Neural progenitor cell (in vitro differentiated cells): ENCODE measurements around the gene YAP1. TPM values are rescaled to one million over a fixed set of nuclear protein-coding genes. Genes with fewer than 3 reads are reported as not detected.

Experiments
- DNase-seq: peaks from one replicate; pipeline ENCODE4 v3.0.0-alpha.2; 2016; ENCODE audit warnings: low spot score
- H2AFZ ChIP-seq: fragments of 200-600 bp; sonication (generic); replicated peaks from 2 replicates; pipeline ENCODE4 v1.6.1; 2016; ENCODE audit warnings: antibody characterized with exemption
- H3F3A ChIP-seq: fragments of 200-600 bp; sonication (generic); 2 replicates; pipeline ENCODE4 v1.6.1; 2016; ENCODE audit warnings: antibody characterized with exemption, low read depth
- H3K27ac ChIP-seq: fragments of 200-600 bp; sonication (generic); 2 replicates; pipeline ENCODE4 v1.5.1; 2016; ENCODE audit warnings: mild to moderate bottlenecking
- H3K27me3 ChIP-seq: fragments of 200-600 bp; sonication (generic); 2 replicates; pipeline ENCODE4 v1.6.1; 2016; ENCODE audit warnings: mild to moderate bottlenecking, moderate library complexity
- H3K36me3 ChIP-seq: fragments of 200-600 bp; sonication (generic); 2 replicates; pipeline ENCODE4 v1.5.1; 2016
- H3K4me1 ChIP-seq: fragments of 200-600 bp; sonication (generic); 2 replicates; pipeline ENCODE4 v1.6.1; 2016; ENCODE audit warnings: mixed run types
- H3K4me2 ChIP-seq: fragments of 200-600 bp; sonication (generic); 2 replicates; pipeline ENCODE4 v1.6.1; 2016
- H3K4me3 ChIP-seq: fragments of 200-600 bp; sonication (generic); 2 replicates; pipeline ENCODE4 v1.5.1; 2016
- H3K79me2 ChIP-seq: fragments of 200-600 bp; sonication (generic); 2 replicates; pipeline ENCODE4 v1.6.1; 2016; ENCODE audit warnings: low read depth
- H3K9ac ChIP-seq: fragments of 200-600 bp; sonication (generic); 2 replicates; pipeline ENCODE4 v1.6.1; 2016
- H3K9me3 ChIP-seq: fragments of 200-600 bp; sonication (generic); 2 replicates; pipeline ENCODE4 v1.5.1; 2016; ENCODE audit warnings: low read depth
- H4K20me1 ChIP-seq: fragments of 200-600 bp; sonication (generic); 2 replicates; pipeline ENCODE4 v1.6.1; 2016; ENCODE audit warnings: low read depth
- H3K27ac Mint-ChIP-seq: 3 replicates; pipeline ENCODE4 v1.8.0; 2021; ENCODE audit warnings: mixed read lengths
- H3K27me3 Mint-ChIP-seq: 2 replicates; pipeline ENCODE4 v1.8.0; 2022; ENCODE audit warnings: low read depth, mild to moderate bottlenecking, inconsistent platforms, moderate library complexity, mixed read lengths; ENCODE audit not compliant: insufficient read depth
- H3K36me3 Mint-ChIP-seq: 3 replicates; pipeline ENCODE4 v1.8.0; 2021; ENCODE audit warnings: mixed read lengths
- H3K4me1 Mint-ChIP-seq: 3 replicates; pipeline ENCODE4 v1.8.0; 2021; ENCODE audit warnings: mixed read lengths
- H3K4me3 Mint-ChIP-seq: 3 replicates; pipeline ENCODE4 v1.8.0; 2021; ENCODE audit warnings: mild to moderate bottlenecking, moderate library complexity, mixed read lengths
- H3K9me3 Mint-ChIP-seq: 3 replicates; pipeline ENCODE4 v1.8.0; 2020; ENCODE audit warnings: mixed read lengths
- EZH2 ChIP-seq: fragments of 200-600 bp; sonication (generic); IDR thresholded peaks from 2 replicates; pipeline ENCODE4 v1.6.1; 2017; ENCODE audit warnings: antibody characterized with exemption, mild to moderate bottlenecking, moderate library complexity
- EZH2phosphoT487 ChIP-seq: fragments of 200-600 bp; sonication (generic); IDR thresholded peaks from 2 replicates; pipeline ENCODE4 v1.6.1; 2017; ENCODE audit warnings: antibody characterized with exemption
- total RNA-seq: library from RNA; depleted of rRNA; stranded (reverse); fragments of >200 nt; gene quantifications from 2 replicates; pipeline ENCODE4 v1.2.3, GENCODE V29; 2015; ENCODE audit warnings: low replicate concordance
- TF ChIP-seq, protein P1 (sequence below): fragments of 200-600 bp; sonication (generic); IDR thresholded peaks from 2 replicates; pipeline ENCODE4 v1.5.1; 2017; ENCODE audit warnings: antibody characterized with exemption, mild to moderate bottlenecking

YAP1 gene
- total RNA-seq, 1 donor from 2014 or later: 59.9 TPM

DNA sequence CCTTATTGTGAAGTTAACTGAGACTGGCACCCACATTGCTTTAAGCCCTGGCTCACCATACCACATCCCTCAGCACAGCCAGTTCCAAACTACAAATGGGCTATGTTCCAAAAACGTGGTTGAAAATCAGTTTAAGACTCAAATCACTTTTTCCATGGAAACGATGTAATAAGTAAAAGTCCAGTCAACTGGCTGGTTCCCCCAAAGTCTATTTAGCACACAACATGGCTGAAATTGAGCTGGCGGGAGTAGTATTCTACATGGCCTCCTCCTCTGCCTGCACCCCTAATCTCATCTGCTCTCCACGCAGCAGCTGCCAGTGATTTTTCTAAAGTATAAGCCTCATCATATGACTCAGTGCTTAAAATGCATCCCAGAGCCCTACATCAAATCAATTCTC lies 166.1 kb downstream of the YAP1 start:
- Histone ChIP-seq H3K36me3 (no peaks in the 10 kb centered on the region), H3K4me1 (peaks cover 19% of the 10 kb centered on the region), H3K4me2 (no peak overlapping the region), H3F3A (peaks cover 9% of the 10 kb centered on the region), H3K9me3 (no peaks in the 10 kb centered on the region), H3K27me3 (no peaks in the 10 kb centered on the region), H2AFZ (no peak overlapping the region), H3K27ac (no peak overlapping the region), H4K20me1 (no peaks in the 10 kb centered on the region), H3K9ac (no peak overlapping the region), H3K79me2 (no peaks in the 10 kb centered on the region), H3K4me3 (no peak overlapping the region)
- Mint-ChIP-seq H3K9me3 (peaks cover 10% of the 10 kb centered on the region), H3K27ac (no peak overlapping the region), H3K27me3 (peaks cover 11% of the 10 kb centered on the region), H3K36me3 (no peaks in the 10 kb centered on the region), H3K4me1 (peaks cover 21% of the 10 kb centered on the region), H3K4me3 (no peak overlapping the region)
- TF ChIP-seq, protein P1, sequence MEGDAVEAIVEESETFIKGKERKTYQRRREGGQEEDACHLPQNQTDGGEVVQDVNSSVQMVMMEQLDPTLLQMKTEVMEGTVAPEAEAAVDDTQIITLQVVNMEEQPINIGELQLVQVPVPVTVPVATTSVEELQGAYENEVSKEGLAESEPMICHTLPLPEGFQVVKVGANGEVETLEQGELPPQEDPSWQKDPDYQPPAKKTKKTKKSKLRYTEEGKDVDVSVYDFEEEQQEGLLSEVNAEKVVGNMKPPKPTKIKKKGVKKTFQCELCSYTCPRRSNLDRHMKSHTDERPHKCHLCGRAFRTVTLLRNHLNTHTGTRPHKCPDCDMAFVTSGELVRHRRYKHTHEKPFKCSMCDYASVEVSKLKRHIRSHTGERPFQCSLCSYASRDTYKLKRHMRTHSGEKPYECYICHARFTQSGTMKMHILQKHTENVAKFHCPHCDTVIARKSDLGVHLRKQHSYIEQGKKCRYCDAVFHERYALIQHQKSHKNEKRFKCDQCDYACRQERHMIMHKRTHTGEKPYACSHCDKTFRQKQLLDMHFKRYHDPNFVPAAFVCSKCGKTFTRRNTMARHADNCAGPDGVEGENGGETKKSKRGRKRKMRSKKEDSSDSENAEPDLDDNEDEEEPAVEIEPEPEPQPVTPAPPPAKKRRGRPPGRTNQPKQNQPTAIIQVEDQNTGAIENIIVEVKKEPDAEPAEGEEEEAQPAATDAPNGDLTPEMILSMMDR: no peak
- TF ChIP-seq EZH2phosphoT487 (no peak), EZH2 (no peak)
- DNase-seq: no peak

DNA sequence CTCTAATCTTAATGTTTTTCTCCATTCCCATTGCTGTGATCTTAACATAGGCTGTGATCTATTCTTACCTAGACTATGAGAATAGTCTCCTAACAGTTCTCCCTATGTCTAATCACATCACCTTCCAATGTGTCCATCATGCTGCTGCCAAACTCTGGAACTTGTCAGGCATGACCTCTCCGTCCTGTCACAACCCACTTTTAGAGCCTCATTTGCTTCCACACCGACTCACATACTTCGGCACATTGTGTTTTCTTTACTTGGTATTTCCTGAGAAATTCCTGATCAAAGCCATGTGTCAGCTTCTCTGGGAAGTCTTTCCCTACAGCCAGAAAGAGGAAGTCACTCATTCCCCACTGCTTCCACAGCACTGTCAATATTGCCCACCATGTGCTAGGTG lies 166.5 kb downstream of the YAP1 start:
- Histone ChIP-seq H3K9ac (no peak overlapping the region), H3K27ac (no peak overlapping the region), H3K9me3 (no peaks in the 10 kb centered on the region), H2AFZ (no peak overlapping the region), H3K27me3 (no peaks in the 10 kb centered on the region), H3K4me2 (no peak overlapping the region), H3K4me1 (peaks cover 19% of the 10 kb centered on the region), H3F3A (peaks cover 9% of the 10 kb centered on the region), H3K4me3 (no peak overlapping the region), H3K79me2 (no peaks in the 10 kb centered on the region), H3K36me3 (no peaks in the 10 kb centered on the region), H4K20me1 (no peaks in the 10 kb centered on the region)
- no peak overlapping the region for H3K27ac Mint-ChIP-seq
- peaks cover 9% of the 10 kb centered on the region for H3K27me3 Mint-ChIP-seq
- peaks cover 21% of the 10 kb centered on the region for H3K4me1 Mint-ChIP-seq
- no peak for DNase-seq
- TF ChIP-seq, protein P1: no peak
- no peak for TF ChIP-seq EZH2phosphoT487
- H3K4me3 Mint-ChIP-seq: no peak overlapping the region
- H3K9me3 Mint-ChIP-seq: peaks cover 10% of the 10 kb centered on the region
- H3K36me3 Mint-ChIP-seq: no peaks in the 10 kb centered on the region

DNA sequence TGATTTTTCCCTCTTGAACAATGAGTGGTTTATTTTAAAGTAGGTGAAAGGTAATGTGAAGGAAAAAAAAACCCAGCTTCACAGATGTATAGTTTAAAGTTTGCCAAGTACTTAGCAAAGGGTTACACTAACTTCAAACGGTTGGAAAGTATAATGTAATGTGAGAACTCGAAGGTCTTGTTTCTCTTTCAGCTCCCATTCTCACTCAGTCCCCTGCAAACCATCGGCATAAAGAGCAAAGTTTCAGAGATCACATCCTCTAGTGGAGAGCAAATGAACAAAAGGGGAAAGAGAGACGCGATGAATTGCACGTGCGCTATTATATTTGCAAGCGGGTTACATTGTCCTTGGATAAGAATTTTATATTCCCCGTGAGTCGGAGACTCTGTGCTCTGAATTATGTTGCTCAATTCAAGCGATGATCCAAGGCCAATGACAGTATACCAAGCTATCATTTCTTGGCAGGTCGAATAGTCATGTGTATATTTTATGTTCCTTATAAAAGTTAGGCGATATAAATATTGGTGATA lies 169.5 kb downstream of the YAP1 start:
- Histone ChIP-seq H3K27ac (no peak overlapping the region), H4K20me1 (no peaks in the 10 kb centered on the region), H3K4me3 (no peak overlapping the region), H3K79me2 (no peaks in the 10 kb centered on the region), H2AFZ (no peak overlapping the region), H3K27me3 (no peaks in the 10 kb centered on the region), H3K36me3 (no peaks in the 10 kb centered on the region), H3F3A (peaks cover 3% of the 10 kb centered on the region), H3K9ac (no peak overlapping the region), H3K9me3 (no peaks in the 10 kb centered on the region), H3K4me1 (peaks cover 19% of the 10 kb centered on the region), H3K4me2 (peak overlapping the region; percentile 37)
- Mint-ChIP-seq H3K4me1 (peaks cover 21% of the 10 kb centered on the region), H3K9me3 (no peaks in the 10 kb centered on the region), H3K36me3 (no peaks in the 10 kb centered on the region), H3K27ac (peak overlapping the region; percentile 6), H3K4me3 (no peak overlapping the region), H3K27me3 (peaks cover 10% of the 10 kb centered on the region)
- no peak for DNase-seq
- no peak for TF ChIP-seq EZH2
- no peak for TF ChIP-seq EZH2phosphoT487
- TF ChIP-seq, protein P1: no peak
